ENCODE measurements around the gene KIF5B.
A peak's percentile ranks its signal among the peaks of the same experiment; 100 is the strongest.
"Not testable (repeated sequence)": the region's sequence is repeated elsewhere in the genome, so short reads cannot be mapped to it uniquely, and the experiment has no call there.

KIF5B gene

DNA sequence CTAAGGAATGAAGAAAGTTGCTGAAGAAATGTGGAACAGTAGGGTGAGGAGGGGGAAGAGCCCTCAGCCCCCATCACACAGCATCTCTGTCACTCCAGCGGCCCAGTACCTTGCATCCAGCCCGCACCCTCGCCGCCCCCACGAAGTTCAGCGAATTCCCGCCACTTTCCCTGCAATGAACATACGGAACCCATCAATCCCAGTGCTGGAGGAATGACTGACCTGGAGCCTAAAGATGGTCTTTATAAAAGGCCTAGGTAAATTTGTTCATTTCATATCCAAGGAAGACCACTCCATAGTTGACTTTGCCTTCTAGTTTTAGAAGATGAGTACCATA is 779 bp upstream of the KIF5B start:
- no peak for DNase-seq

DNA sequence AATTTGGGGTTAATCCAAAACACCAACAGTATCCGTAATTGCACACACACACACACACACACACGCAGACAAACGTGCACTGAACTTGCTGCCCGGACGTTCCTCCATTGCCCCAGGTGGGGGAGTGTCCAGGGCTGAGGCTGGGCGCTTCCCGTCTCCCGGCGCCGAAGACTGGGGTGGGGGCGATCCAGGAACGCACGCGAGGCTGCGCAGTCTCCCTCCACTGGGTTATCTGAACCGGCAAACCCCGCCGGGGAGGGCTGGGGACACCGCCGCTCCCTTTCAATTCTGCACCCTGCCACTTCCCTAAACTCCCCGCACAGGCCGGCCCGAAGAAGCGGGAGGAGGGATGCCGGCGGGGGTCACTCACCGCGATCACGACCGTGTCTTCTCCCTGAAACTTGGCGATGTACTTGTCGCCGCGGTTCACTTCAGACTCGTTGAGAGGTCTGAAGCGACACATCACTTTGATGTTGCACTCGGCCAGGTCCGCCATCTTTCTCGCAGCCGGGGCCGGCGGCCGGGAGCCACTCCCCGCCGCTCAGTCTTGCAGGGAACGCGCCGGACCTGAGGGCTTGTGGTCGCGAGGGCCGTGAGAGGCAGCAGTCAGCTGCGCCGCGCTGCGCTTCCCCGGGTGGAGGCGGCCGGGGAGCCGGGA is 618 bp downstream of the KIF5B start:
- DNase-seq = peak; percentile 63

DNA sequence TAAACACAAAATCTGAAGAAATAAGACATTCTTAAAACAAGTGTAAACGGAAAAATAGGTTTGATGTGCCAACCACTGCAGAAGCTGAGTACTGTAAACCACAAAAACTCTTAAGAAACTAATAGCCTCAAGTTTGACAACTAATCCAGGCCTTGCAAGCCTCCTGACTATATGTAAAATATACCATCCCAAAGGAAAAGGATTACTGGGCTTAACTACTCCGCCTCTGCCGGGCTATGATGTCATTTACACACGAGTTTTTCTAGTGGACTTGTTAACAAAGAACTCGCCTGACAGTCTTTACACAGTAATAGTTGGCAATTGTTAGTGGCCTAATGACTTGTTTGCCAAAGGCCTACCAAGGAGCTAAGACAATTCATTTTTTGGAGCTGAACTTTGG is 2.1 kb downstream of the KIF5B start:
- DNase-seq = peak; percentile 14

DNA sequence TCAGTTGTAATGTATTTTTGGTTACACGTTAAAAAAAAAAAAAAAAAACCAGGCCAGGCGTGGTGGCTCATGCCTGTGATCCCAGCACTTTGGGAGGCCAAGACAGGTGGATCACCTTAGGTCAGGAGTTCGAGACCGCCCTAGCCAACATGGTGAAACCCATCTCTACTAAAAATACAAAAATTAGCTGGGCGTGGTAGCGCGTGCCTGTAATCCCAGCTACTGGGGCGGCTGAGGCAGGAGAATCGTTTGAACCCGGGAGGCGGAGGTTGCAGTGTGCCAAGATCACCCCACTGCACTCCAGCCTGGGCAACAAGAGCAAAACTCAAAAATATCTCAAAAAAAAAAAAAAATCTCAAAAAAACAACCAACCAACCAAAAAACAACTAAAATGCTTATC is 2.8 kb downstream of the KIF5B start:
- DNase-seq = not testable (repeated sequence)

DNA sequence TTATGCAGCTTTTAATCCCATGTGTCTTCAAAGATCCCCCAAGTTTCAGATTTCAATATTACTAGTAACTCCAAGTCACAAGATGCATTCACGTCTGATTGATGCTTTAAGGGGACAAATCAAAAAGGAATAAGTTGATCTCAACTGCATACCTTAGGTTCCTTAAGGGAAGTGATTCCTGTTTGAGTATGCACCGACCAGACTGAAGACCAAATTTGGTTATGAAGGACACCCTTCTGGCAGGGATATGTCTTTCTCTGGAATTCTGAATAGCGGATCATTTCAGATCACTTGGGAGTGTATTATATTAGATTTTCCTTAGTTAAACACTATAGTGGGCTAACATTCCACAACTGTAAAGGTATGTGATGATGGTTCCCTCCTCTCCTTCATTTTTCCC is 4.3 kb downstream of the KIF5B start:
- no peak for DNase-seq

DNA sequence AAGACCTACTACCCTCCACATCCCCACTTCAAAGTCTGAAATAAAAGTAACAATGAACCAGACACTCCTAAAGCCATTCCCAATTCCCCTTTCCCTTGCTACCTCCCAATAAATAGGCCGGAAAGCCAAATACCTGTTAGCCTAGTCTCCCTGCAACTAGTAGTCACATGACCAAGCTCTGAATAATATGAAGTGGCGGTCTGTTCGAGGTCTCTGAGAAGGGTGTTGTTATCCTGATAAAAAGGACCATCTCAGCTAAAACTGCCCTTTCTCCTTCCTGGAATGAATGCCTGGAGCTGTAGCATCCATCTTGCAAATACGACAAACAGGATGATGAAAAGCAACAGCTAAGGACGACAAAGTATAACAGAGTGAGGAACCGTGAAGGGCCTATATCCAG is 6.0 kb downstream of the KIF5B start:
- DNase-seq = no peak

- DNase-seq = no peak
These were observed 7.1 kb downstream of the KIF5B start for GRCh38 chr10:32049113-32049512.

DNA sequence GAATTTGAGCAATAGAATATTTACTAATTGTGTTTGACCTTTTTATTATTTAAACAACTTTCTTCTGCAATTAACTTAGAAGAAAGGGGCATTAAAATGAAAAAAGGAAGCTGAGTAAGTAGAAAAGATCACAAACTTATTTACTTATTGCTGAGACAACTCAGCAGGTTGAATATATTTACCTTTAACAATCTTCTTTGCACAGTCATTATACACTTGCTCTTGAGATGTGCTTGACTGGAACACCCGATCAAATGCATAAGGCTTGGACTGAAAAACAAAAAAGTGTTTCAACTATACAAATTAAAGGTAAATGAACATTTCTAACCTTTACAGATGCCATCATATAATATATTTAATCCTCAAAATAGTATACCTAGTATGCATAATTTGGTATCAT is 7.9 kb downstream of the KIF5B start:
- DNase-seq = no peak

GRCh38 chr10:32047881-32048280 is 8.3 kb downstream of the KIF5B start:
- no peak for DNase-seq

DNA sequence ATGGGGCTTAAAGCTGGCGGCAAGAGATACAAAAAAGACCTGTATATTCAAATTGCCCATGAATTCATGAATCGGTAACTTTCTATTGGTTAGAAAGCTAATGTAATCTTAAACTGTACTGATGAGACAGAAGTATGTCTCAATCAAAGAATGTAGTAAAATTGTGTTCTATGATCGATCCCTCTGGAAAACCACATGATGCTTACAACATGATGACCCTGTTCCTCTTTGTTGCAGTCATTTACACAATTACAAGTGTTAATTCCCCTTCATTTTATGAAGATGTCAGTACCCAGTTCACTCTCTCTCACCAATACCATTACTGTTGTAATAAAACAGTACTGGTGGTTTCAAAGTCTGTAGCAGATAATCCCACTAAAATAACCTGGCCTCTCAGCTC is 10.1 kb downstream of the KIF5B start:
- no peak for DNase-seq

- not testable (repeated sequence) for DNase-seq
These were observed 13.5 kb downstream of the KIF5B start for GRCh38 chr10:32042730-32043129.

DNA sequence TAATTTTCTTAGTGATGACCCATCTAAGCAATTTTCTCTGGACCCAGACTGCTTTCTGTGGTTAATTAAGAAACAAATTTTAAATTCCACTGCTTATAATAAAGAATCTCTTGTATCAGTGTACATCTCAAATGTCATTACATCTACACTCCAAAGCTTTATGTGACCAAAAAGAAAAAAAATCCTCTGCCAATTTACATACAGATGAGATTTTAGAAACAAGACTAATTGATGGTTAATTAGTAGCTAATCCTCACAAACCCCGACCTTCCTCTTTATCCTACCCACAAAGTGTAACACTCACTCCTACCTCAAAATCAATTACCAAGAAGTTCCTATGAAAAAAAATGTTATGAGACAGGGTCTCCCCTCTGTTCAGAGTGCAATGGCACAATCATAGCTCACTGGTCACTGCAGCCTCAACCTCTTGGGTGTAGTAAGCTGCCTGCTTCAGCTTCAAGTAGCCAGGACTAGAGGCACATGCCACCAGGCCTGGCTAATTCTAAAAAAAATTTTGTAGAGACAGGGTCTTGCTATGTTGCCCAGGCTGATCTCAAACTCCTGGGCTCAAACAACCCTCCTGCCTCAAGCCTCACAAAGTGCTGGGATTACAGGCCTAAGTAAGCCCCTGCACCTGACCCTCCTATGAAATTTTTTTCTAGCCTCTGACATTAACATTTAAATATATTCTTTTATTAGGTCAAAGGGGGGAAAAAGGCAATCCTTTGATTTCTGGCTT is 14.8 kb downstream of the KIF5B start:
- no peak for DNase-seq

GRCh38 chr10:32039734-32040133 is 16.5 kb downstream of the KIF5B start:
- no peak for DNase-seq

DNA sequence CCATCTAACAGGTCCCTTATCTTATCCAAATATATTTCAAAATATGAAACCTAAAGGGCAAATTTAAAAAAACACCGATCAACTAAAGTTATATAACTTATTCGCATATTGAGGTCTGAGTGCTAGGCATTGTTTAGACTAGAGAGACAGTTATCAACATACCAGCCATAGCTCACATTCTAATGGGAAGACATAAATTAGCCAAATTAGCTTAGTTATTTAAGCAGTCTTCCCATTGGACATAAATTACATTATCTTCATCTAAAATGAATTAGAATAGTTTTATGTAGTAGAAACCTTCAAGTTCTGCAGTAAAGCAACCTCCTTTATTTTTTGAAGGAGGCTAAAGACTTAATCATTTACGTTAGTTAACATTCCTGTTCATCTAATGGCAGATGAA is 17.4 kb downstream of the KIF5B start:
- no peak for DNase-seq

- DNase-seq = no peak
These were observed 19.3 kb downstream of the KIF5B start for GRCh38 chr10:32036922-32037321.

- no peak for DNase-seq
These were observed 21.2 kb downstream of the KIF5B start for GRCh38 chr10:32035038-32035437.

GRCh38 chr10:32033171-32033570 is 23.1 kb downstream of the KIF5B start:
- no peak for DNase-seq

DNA sequence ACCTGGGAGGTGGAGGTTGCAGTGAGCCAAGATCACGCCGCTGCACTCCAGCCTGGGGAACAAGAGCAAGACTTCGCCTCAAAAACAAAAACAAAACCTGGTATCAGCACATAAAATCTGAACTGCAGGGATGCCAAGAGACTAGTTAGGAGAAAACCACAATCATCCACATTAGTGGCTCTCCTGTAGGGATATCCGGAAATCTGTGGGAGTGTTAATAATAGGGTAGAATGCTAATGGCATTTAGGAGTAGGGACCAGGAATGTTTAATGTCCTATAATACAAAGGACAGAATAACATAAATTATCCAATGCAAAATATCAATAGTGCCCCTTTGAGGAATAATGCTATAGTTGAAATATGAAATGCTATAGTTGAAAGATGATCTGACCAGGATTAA is 24.3 kb downstream of the KIF5B start:
- no peak for DNase-seq

- no peak for DNase-seq
These were observed 24.8 kb downstream of the KIF5B start for GRCh38 chr10:32031424-32031823.

GRCh38 chr10:32028710-32029109 is 27.5 kb downstream of the KIF5B start:
- DNase-seq = no peak

GRCh38 chr10:32023264-32023663 is 33.0 kb downstream of the KIF5B start:
- no peak for DNase-seq

DNA sequence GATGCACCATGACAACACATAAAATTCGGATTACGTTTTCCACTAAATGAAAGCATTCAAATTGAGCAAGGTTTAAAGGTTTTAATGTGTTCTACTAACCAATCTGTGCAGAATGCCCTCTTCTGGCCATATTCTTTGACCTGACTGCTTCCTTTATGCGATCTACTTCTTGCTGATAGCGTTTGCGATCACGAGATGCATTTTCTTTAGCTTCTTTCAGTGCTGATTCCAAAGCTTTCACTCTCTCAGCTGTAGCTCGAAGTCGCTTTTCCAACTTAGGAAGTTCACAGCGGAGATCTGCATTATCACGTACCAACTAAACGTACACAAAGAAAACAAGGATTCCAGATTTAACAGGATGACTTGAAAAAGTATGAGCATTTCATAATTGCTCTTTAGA is 39.2 kb downstream of the KIF5B start:
- DNase-seq = no peak

- no peak for DNase-seq
These were observed 40.8 kb downstream of the KIF5B start for GRCh38 chr10:32015386-32015785.

GRCh38 chr10:32007026-32007425 is 49.2 kb downstream of the KIF5B start:
- no peak for DNase-seq

- DNase-seq = peak; percentile 49
These were observed 51.2 kb downstream of the KIF5B start for GRCh38 chr10:32005050-32005449.
